CD4-positive, alpha-beta T cell treated with Interleukin-15 for 1 hour (primary cell): ENCODE results near the gene CLVS2.

Source experiments
- DNase-seq: peaks from one replicate; pipeline ENCODE4 v3.0.0-alpha.2; 2020

Gene CLVS2, protein sequence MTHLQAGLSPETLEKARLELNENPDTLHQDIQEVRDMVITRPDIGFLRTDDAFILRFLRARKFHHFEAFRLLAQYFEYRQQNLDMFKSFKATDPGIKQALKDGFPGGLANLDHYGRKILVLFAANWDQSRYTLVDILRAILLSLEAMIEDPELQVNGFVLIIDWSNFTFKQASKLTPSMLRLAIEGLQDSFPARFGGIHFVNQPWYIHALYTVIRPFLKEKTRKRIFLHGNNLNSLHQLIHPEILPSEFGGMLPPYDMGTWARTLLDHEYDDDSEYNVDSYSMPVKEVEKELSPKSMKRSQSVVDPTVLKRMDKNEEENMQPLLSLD

DNA sequence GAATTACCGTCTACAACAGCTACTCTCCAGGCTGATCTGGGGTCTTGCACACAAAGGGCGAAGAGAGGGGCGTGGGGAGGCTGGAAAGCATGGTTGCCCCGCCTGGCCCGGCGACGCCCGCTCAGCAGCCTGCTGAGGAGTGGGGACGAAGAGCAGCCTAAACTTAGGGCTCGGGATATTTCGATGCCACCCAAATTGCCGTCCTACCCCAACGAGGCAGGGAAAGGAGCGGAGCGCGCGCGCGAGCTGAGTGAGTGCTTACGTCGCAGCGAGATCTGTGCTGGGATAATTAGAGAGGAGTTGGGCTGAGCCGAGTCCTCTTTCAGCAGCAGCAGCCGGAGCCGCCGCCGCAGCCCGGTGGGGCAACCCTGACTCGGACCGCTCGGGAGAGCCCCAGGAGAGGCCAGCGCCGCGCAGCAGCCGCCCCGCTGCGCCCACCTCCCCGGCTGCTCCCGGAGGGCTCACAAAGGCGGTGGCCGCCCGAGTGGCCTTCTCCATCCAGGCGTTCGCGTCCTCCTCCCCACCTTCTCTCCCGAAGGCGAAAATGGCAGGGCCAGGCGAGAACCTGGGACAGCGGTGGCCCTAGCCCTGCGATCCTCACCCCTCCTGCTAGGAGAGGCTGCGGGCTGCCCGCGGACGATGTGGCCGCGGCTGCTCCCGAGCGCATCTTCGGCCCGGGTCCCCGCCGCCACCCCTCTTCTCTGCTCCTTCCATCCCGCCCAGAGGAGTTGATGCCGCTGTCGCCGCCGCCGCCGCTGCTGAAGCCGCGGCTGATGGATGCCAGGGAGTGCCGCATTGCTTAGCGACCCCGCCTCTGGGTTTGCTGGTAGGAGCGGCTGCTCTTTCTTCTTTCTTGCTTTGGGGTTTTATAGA lies at the start of gene CLVS2:
Gene CLVS2 (plus strand): TSS at position 315 of the 873 bp plus-strand sequence. CDS start 1,543 bp downstream, outside the sequence.
- DNase-seq, result no peak

DNA sequence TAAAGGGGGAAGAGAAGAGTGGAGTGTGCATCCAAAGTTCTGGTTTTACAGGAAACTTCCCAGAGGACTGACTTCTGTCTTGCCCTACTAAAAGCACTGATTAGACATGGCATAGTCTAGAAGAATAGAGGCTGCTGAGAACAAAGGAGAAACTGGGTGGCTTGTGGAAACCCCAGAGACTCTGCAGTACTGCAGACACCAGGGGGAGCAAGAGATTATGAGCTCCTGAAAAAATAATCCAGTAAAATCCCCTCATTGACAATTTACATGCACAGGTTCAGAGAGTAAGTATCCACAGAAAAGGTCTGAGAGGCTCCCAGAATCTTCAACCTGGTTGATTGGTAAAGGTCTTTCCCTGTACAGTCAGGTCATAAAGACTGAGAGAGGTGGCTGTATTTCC lies 48.7 kb upstream of the CLVS2 start:
- no peak for DNase-seq

DNA sequence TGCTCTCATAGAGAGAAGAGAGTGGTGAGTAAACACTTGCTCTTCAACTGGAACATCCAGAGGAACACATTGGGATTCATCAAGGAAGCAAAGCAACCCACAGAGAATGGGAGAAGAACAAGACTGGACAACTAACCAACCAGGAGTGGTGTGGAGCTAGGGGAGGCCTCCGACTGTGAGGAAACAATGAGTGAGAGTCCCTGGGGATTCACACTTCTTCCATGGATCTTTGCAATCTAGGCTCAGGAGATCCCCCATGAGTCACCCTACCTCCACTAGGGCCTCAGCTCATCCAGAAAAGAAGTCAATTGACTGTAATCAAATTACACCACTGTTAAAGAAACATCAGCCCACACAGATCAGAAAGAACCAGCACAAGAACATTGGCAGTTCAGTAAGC lies 42.3 kb upstream of the CLVS2 start:
- DNase-seq, result no peak

DNA sequence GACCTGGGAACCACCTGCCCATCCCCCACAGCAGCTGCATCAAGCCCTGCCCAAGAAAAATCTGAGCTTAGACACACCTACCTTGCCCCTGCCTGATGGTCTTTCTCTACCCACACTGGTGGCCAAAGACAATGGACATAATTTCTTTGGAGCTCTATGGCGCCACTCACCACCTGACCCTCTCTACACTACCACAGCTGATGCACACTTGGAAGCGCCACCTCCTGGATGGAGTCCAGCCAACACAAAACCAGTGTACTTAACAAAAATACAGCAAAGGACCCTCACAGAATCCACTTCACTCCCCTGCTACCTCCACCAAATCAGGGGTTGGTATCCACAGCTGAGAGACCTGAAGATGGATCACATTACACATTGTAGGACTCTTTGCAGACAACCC lies 39.7 kb upstream of the CLVS2 start:
- DNase-seq, result no peak

DNA sequence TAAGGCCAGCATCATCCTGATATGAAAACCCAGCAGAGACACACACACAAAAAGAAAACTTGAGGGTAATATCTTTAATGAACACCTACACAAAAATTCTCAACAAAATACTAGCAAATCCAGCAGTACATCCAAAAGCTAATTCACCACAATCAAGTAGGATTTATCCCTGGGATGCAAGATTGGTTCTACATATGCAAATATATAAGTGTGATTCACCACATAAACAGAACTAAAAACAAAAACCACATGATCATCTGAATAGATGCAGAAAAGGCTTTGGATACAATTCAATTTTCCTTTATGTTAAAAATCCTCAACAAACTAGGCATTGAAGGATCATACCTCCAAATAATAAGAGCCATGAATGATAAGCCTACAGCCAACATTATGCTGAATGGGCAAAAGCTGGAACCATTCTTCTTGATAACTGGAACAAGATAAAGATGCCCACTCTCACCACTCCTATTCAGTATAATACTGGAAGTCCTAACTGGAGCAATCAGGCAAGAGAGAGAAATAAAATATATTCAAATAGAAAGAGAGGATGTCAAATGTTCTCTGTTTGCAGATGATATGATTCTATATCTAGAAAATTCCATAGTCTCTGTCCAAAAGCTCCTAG lies 33.9 kb upstream of the CLVS2 start:
- no peak for DNase-seq

DNA sequence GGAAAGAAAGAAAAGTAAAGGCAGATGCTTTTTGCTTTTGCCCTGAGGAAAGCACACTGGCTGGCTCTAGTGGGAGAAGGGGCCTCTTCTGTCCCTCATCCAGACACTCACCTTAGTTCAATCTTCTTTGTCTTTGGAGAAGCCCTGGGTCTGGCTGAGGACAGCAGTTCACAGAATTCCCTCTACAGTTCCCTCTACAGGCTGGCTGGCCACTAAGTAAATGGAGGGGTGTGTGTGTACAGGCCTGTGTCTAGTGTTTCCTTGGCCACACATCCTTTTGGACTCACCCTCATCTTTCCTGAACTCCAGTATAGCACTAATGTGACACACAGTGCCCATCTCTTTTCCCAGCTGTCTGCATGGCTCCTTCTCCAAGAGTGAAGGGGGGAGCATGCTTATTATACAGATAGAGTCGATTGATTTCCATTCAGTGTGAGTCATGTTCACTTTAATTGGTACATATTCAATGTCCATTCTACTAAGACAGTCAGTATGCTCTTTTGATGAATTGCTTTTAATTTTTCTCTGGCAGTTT lies 26.0 kb upstream of the CLVS2 start:
- no peak for DNase-seq

DNA sequence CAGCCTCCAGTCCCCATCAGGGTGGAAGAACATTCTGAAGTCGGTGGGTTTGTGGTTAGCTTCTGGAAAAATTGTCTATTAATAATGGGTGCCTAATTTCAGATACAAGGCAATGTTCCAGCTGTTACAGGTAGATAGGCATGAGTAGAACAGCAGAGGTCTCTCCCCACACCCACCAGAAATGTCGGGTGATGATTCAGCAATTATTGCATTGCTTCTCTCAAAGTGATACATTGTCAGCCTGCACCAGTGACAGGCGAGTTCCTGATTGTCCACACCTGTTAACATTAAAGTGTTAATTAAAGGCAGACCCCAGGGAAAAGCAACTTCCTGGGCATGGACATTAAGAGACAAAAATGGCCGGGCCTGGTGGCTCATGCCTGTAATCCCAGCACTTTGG lies 18.9 kb upstream of the CLVS2 start:
- no peak for DNase-seq

DNA sequence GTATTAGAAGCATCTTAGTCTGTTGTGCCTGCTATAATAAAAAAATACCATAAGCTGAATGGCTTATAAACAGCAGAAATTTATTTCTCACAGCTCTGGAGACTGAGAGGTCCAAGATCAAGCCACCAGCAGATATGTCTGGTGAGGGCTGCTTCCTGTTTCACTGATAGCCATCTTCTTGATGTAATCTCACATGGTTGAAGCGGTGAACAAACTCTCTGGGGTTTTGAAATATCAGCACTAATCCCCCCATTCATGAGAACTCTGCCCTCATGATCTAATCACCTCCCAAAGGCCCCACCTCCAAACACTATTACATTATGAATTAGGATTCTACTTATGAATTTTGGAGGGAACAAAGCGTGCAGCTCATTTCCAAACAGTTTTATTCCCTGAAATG lies 11.6 kb upstream of the CLVS2 start:
- no peak for DNase-seq

DNA sequence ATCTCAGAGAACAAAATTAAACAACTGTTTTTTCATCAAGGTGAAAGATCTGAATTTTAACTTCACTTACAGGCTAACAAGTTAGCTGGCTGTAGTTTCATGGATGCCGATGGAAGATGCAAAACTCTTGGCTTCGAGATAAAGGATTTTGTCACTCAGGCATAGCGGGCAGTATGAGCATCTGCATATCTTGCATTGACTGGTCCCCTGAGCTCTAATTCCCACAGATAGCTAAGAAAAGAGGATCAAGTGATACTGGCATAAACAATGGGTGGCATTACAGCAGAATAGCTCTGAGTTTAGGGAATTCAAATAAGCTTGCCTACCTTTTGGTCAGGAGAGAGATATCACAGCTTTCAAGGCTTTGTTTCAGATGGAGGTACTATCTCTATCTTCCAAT lies 1.8 kb upstream of the CLVS2 start:
- no peak for DNase-seq

DNA sequence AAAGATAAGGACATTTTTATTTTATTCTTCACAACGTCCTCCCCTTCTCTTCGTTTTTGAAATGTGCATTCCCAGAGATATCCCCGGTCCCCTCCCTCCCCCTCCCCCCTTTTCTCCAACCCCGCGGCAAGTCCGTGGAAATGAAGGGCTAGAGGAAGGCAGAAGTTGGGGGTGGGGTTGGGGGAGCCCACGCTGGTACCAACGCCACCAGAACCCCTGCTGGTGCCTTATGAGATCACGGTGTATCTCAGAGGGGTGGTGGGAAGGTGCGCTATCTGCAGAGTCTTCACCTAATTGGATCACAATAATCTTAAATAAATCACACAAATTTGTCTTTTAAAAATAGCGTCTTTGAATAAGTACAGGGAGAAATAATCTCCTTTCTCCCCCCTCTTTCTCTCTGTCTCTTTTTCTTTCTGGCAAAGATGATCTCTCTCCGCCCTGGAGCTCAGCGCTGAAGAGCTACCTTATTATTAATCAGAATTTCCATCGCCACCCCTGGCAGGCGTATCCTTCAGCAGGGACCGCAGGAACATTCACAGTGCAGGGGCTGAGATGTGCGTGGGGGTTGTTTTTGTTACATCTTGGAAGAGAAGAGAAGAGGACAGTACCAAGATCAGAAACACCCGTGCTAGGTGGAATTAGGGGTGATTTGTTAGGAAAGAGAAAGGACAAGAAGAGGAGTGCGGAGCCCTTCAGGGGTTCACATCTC lies 915 bp downstream of the CLVS2 start:
- DNase-seq, result no peak

DNA sequence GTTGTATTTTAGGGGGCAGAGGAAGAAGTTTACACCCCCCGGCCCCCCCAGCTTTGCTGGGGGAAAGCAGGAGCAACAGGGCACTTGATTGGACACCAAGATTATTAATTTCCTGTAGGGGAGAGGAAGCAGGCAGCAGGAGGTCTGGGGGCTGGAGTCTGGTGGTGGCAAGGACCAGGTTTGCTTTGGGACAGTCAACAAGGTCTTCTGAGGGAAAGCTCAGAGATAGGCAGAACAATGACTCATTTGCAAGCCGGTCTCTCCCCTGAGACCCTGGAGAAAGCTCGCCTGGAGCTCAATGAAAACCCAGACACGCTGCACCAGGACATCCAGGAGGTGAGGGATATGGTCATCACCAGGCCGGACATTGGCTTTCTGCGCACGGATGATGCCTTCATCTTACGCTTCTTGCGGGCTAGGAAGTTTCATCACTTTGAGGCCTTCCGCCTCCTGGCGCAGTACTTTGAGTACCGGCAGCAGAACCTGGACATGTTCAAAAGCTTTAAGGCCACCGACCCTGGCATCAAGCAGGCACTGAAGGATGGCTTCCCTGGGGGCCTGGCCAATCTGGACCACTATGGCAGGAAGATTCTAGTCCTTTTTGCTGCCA lies 1.6 kb downstream of the CLVS2 start:
- DNase-seq, result no peak

DNA sequence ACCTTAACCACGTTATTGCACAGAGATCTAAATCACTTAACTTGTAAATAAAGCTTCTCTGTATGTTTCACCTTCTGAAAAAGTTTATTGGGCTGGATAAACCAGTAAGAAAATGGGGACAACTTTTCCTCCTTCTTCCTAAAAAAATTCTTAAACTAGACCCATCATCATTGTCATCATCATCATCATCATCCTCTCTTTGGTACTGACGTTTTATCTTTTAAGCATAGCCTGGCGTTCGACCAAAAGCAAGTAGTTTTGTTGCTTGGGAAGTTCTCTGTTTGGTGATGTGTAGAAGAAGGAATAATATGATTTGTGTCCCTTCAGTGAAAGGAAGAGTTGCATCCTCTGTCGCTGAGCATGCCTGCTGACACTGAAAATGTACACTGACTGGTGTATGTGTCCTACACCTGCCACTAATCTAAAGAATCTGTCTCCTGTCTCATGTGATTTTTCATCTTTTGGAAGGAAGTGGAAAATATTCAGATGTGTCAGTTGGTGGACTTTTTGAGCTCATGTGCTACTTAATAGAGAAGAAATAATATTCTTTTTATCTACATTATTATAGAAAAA lies 2.5 kb downstream of the CLVS2 start:
- no peak for DNase-seq

DNA sequence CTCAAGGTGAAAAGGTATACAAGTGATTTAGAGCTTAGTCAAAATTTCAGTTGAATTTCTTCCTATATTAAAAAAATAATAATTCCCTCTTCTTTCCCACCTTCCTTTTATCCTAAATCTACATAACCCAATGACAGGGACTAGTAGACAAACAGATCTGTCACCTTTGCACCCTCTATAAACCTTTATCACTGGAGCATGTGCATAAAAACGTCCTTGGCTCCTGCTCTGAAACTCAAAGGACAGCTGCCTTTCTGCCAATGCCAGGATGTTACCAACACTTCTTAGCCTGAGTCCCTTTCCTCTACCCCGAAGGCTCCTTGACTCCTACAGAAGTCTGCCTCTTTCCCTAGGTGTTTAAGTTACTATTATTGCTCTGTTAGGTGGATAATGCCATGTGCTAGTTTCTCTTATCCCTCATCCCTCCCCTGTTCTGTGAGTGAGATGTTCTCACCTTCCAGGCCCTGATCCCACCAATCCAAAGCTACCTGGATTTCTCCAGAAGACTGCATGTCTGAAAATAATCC lies 4.3 kb downstream of the CLVS2 start:
- DNase-seq, result no peak

DNA sequence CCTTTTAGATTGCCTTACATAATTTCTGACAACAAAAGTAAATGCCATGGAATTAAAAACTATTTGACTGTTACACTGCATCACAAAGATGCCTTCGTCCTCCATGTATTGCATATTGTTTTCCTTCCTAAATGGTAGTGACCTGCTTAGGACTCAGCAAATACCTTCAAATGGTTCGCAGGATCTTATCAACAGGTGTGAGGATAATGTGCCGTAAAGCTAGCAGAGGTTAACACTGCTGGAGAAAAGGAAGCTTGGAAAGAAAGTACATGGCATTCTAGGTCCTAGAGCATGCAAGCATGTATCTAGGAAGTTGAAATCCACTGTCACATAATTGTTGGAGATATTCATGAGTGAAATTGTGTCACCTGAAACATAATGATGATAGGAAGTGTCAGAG lies 5.5 kb downstream of the CLVS2 start:
- no peak for DNase-seq

DNA sequence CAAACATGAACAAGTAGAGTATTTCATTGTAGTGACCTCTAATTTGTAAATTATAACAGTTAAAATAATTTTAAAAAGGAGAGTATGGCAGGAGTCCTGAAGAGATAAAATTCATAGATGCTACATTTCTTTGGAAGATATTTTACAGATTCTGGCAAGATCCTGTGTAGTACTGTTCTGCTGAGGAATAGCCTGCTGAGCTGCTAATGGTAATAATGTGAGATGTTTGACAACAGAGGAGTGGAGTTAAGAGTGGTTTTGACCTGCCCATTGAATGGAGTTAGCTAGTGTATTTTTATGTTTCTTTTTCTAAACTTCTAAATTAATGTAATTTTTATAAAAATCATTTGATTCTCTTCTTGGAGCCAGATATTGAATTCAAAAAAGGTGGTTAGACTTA lies 11.8 kb downstream of the CLVS2 start:
- DNase-seq, result no peak

DNA sequence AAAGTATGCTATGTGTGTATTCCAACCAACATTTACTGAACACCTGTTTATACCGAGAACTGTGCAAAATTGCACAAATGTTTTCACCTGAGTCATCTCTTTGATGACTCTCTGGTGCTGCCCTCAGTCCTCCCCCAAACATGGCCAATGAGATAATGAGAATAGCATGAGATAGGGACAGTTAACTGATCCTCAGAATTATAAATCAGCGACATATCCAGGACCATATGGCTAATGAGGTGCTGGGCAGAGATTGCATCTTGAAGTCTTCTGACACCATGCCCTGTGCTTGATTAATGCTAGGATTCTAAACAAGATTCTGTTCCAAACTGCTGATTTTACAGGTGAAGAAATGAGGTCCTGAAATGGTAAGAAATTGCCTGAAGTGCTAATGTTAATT lies 13.0 kb downstream of the CLVS2 start:
- DNase-seq, result no peak

DNA sequence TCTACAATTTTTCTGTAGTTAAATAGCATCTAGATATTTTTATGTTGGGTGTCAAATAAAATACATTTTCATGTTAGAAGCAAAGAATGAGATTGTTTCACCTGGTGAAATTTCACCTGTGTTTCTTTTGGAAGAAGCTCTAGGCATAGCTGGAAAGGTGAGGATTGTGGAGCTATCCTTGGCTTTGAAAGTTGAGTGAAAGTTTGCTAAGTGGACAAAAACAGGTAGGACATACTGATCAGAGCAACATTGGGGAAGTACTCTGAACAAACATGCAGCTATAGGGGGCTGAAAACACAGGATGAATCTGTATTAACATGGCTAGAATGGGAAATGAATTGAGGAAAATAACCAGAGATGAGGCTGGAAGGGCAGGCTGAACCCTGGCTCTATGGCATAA lies 18.8 kb downstream of the CLVS2 start:
- no peak for DNase-seq

DNA sequence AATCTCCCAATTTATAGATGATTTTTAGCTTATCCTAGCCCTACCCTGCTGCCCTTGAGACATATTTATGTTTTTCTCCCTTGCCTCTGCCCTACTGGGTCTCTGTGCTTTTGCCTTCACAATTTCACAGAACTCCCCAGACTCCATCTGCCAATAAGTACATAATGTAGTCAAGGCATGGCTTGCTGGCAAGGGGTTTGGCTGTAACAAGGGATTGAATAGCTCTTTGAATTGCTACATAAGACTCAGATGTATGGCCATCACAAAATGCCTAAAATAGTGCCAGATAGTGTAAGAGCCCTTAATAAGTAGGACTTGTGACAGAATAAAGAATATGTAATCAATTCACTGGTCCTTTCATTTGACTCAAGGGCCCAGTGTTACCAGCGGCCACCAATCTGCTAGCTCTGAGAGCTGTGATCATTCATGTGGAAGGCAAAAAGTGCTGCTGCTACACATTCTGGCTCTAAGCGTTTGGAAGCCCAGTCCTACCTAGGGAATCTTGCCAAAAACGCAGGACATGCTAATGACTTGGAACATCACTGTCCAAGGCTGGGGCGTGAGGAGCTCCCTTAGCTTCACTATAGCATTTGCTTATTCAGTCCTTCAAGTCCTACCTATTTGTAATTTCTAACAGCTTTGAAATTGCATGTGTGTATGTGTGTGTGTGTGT lies 20.5 kb downstream of the CLVS2 start:
- DNase-seq, result no peak

DNA sequence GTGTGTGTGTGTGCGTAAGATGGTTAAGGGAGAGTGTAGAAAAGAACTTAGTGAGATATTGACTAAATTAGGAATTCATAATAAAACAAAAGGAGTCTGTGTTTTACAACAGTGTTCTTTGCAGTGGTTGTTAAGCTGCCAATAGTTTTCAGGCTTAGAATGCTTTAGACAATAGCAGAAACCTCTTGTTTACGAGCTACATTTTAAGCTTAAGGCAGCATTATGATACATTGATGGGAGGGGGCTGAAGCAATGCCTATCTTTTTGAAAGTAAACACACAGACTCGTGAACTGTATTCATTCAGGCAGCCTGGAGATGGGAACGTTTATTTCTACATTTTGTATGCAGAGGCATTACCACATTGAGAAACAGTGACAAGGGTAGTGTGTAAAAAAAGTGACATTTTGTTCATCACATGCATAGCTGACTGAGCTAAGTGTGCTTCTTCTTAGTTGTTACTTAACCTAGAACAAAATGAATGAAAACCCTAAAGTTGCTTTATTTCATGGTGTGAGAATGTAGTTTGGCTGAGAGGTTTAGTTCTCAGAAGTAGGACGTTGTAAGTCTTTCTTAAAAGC lies 21.2 kb downstream of the CLVS2 start:
- no peak for DNase-seq

DNA sequence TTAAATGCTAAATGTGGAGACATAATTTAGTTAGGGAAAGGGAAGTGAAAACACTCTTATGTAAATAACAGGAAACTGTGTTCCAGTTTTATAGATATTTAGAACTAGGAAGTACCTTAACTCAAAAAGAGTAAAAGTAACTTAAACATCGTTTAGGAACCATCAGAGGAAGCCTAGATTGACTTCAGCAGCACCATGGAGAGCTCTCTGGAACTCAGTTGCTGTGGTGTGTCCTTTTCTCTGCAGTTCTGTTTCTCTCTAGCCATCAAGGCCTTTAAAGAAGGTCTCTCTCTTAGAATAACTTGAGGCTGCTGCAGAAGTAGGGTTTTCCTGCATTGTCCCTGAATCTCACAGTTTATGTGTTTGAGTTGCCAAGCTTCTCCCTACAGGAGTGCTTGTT lies 26.9 kb downstream of the CLVS2 start:
- DNase-seq, result no peak

DNA sequence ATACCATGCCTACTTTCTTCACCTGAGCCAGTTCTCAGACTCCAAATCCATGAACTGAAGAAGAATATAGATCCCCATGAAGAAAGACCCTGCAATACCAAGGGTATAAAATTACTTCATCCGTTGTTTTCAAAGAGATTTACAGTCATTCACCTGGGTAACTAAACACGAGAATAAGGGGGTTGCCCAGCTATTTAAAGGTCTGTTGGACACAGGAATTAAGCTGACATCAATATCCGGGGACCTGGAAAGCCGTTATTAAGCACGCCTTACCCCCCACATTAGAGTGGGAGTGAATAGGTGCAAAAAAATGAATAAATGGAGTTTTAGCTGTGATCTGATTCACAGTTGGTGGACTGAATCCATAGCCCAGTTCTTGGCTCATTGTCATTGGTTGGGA lies 28.9 kb downstream of the CLVS2 start:
- DNase-seq, result no peak
